Ishikawa (cell line): ENCODE data around the gene ESR1.

Experiments
- CREB1 ChIP-seq: IDR thresholded peaks from 2 replicates; pipeline ENCODE4 v1.6.1; 2012; ENCODE audit warnings: low read depth
- EP300 ChIP-seq: IDR thresholded peaks from 2 replicates; pipeline ENCODE4 v1.6.1; 2012; ENCODE audit warnings: borderline replicate concordance
- FOXM1 ChIP-seq: IDR thresholded peaks from 2 replicates; pipeline ENCODE4 v1.6.1; 2012; ENCODE audit warnings: low read depth, borderline replicate concordance
- RAD21 ChIP-seq: IDR thresholded peaks from 2 replicates; pipeline ENCODE4 v1.6.1; 2012; ENCODE audit warnings: low read depth
- YY1 ChIP-seq: IDR thresholded peaks from 2 replicates; pipeline ENCODE4 v1.6.1; 2012; ENCODE audit warnings: low read depth
- ZBTB7A ChIP-seq: IDR thresholded peaks from 2 replicates; pipeline ENCODE4 v1.6.1; 2012; ENCODE audit warnings: low read depth
- TF ChIP-seq, protein P1 (sequence below): IDR thresholded peaks from 2 replicates; pipeline ENCODE4 v1.6.1; 2012
- TF ChIP-seq, protein P2 (sequence below): IDR thresholded peaks from 2 replicates; pipeline ENCODE4 v1.6.1; 2012; ENCODE audit warnings: low read depth, mild to moderate bottlenecking
- TF ChIP-seq, protein P3 (sequence below): IDR thresholded peaks from 2 replicates; pipeline ENCODE4 v1.6.1; 2012

DNA sequence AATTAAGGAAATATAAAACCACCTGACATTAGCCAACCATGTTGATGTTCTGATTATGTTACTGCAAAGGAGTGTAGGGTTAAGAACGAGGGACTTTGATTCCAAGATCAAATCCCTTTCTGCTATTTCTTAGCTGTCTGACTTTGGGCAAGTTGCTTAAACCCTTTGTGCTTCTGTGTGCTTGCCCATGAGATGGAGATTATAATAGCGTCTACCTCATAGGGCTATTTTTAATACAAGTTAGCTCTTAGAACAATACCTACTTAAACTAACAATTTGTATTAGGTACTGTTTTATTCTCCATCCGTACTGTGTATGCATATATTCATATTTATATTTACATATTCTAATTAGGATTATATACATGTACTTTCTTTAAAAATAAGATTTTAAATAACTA is 263.8 kb downstream of the ESR1 start:
- TF ChIP-seq FOXM1 (no peak), CREB1 (no peak), EP300 (no peak), YY1 (no peak), ZBTB7A (no peak), RAD21 (no peak)
- TF ChIP-seq, protein P1, sequence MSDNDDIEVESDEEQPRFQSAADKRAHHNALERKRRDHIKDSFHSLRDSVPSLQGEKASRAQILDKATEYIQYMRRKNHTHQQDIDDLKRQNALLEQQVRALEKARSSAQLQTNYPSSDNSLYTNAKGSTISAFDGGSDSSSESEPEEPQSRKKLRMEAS, result no peak
- TF ChIP-seq, protein P2, sequence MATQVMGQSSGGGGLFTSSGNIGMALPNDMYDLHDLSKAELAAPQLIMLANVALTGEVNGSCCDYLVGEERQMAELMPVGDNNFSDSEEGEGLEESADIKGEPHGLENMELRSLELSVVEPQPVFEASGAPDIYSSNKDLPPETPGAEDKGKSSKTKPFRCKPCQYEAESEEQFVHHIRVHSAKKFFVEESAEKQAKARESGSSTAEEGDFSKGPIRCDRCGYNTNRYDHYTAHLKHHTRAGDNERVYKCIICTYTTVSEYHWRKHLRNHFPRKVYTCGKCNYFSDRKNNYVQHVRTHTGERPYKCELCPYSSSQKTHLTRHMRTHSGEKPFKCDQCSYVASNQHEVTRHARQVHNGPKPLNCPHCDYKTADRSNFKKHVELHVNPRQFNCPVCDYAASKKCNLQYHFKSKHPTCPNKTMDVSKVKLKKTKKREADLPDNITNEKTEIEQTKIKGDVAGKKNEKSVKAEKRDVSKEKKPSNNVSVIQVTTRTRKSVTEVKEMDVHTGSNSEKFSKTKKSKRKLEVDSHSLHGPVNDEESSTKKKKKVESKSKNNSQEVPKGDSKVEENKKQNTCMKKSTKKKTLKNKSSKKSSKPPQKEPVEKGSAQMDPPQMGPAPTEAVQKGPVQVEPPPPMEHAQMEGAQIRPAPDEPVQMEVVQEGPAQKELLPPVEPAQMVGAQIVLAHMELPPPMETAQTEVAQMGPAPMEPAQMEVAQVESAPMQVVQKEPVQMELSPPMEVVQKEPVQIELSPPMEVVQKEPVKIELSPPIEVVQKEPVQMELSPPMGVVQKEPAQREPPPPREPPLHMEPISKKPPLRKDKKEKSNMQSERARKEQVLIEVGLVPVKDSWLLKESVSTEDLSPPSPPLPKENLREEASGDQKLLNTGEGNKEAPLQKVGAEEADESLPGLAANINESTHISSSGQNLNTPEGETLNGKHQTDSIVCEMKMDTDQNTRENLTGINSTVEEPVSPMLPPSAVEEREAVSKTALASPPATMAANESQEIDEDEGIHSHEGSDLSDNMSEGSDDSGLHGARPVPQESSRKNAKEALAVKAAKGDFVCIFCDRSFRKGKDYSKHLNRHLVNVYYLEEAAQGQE, result no peak
- TF ChIP-seq, protein P3, sequence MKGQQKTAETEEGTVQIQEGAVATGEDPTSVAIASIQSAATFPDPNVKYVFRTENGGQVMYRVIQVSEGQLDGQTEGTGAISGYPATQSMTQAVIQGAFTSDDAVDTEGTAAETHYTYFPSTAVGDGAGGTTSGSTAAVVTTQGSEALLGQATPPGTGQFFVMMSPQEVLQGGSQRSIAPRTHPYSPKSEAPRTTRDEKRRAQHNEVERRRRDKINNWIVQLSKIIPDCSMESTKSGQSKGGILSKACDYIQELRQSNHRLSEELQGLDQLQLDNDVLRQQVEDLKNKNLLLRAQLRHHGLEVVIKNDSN, result no peak
